ENCODE results near the gene ITM2C. TPM values are rescaled to one million over a fixed set of nuclear protein-coding genes. Genes with fewer than 3 reads are reported as not detected.
A peak's percentile ranks its signal among the peaks of the same experiment; 100 is the strongest.

The ITM2C gene
- total and polyA plus RNA-seq, 2 of the 8 experiments (the other 6 are each of a cell fraction or from before 2014, with no cell fraction given) = 362 to 742 TPM

DNA sequence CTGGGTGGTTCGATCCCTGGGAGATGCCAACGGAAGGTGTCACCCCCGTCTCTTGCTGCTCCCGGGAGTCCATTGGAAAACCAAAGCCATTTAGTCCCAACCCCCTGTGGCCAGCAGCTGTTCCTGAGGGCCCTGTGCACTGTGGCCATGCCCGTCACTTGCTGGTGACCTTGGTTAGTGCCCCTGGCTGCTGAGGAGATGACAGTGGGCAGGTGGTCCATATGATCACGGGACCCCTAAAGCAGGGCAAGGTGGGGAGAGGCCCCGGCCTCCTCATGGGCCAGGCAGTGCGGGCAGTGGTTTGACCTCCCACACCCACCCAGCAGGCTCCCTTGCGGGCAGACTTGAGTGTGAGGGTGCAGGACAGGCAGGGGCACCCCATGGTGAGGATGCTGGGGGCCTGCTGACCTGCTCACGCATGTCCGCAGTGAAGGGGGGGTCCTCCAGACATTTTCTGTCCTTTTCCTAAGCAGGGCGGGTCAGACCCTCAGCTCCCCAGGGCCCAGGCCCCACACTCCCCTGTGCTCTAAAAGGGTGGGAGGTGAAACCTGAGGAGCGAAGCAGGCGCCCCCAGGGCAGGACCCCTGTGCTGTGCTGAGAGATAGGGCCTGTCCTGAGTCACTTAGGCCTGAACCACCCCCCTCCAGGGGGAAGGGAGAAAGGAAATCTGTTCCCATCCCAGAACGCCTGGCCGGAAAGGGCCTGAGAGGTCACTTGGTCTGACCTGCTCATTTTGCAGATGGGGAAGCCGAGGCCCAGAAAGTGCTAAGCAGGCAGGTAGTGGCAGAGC is 6.8 kb downstream of the ITM2C start:
- H4K5ac ChIP-seq (ENCODE audit: insufficient read length, low read depth, low read length) = no peak overlapping the region
- 90% methylated on average over 17 of the region's 17 CpGs; no CpG with 5 or more reads in 1 of the 2 experiments for WGBS, 2 experiments (ENCODE audit: extremely low coverage in 1 of 2, insufficient coverage in 1 of 2, insufficient read length in 1 of 2, insufficient replicate concordance in 2 of 2, low coverage in 1 of 2, low lambda C conversion rate in 2 of 2, missing lambda C conversion rate in 1 of 2)
- no peak overlapping the region for H2BK120ac ChIP-seq (replicated peaks; ENCODE audit: low read depth, low read length)
- H2BK20ac ChIP-seq (ENCODE audit: low read length) = no peak overlapping the region
- H3K9me3 ChIP-seq (ENCODE audit: insufficient read depth in 2 of 2, low read depth in 1 of 2, low read length in 1 of 2) = no peaks in the 10 kb centered on the region
- H4K20me1 ChIP-seq (replicated peaks in 1 of 2; ENCODE audit: control insufficient read depth in 1 of 2, insufficient read depth in 2 of 2, low read length in 2 of 2) = peaks cover 2 to 29% of the 10 kb centered on the region in 2 experiments
- FAIRE-seq (no peak), DNase-seq (ENCODE audit: low read depth in 1 of 2, low spot score in 2 of 2) (no peak)
- no peak overlapping the region for H3K4me3 ChIP-seq (ENCODE audit: extremely low read depth in 1 of 4, insufficient read depth in 2 of 4, low read depth in 3 of 4, low read length in 4 of 4)
- no peak overlapping the region for H2BK15ac ChIP-seq (ENCODE audit: low read length)
- no peak overlapping the region for H3K56ac ChIP-seq (replicated peaks; ENCODE audit: insufficient read length, low read depth, low read length)
- peak overlapping the region; percentile 3; the same call in 1 of the 2 replicates for H3K18ac ChIP-seq (ENCODE audit: extremely low read depth, low read length)
- H3K23me2 ChIP-seq (ENCODE audit: low read depth, low read length) = peaks cover 6% of the 10 kb centered on the region
- POLR2A ChIA-PET (ENCODE audit: partially characterized antibody) = interaction anchor here (1.2 to 6.6 kb wide), 6 partner anchors 10 to 113 kb away, joined by 3 to 32 read pairs (median 11); no protein-coding TSS in a partner anchor
- H2BK5ac ChIP-seq (ENCODE audit: low read depth, low read length) = 0 out of 2 replicates have a peak overlapping the region, but pooled peaks have one; percentile 55
- peak overlapping the region; percentile 36; the same call in 1 of the 2 replicates for H4K8ac ChIP-seq (ENCODE audit: extremely low read depth, insufficient read depth, low read length)
- CTCF ChIA-PET (ENCODE audit: partially characterized antibody) = interaction anchor here (0.7 to 10.1 kb wide), 12 partner anchors 10 to 132 kb away, joined by 3 to 86 read pairs (median 4); no protein-coding TSS in a partner anchor
- peaks cover 9 to 36% (median 18%) of the 10 kb centered on the region in 4 experiments; a peak in 7 of 8 replicates for H3K36me3 ChIP-seq (ENCODE audit: control insufficient read depth in 2 of 4, insufficient read depth in 4 of 4, low read length in 3 of 4)
- no peak overlapping the region; the same call in 1 of the 2 replicates for H2AK5ac ChIP-seq (ENCODE audit: low read depth, low read length)
- TF ChIP-seq SIX5 (IDR thresholded peaks at IDR 0.05; ENCODE audit: low read depth, low read length) (no peak), YY1 (IDR thresholded peaks at IDR 0.05; ENCODE audit: low read depth, low read length) (no peak), SIN3A (conservative IDR thresholded peaks at IDR 0.05 in 1 of 2, IDR thresholded peaks at IDR 0.05 in 1 of 2; ENCODE audit: low read depth in 1 of 2, low read length in 2 of 2) (no peak), CBX5 (IDR thresholded peaks at IDR 0.05; ENCODE audit: low read depth, low read length) (no peak)
- H3K4me2 ChIP-seq (ENCODE audit: insufficient read depth in 1 of 2, low read depth in 2 of 2, low read length in 2 of 2) = peak overlapping the region in 1 of 2 experiments; percentile 94; a peak in 2 of 4 replicates
- no peak overlapping the region for H4K91ac ChIP-seq (replicated peaks; ENCODE audit: insufficient read length, low read length)
- peaks cover 40% of the 10 kb centered on the region for H3K79me1 ChIP-seq (ENCODE audit: low read depth, low read length)
- H3K23ac ChIP-seq (ENCODE audit: insufficient read length) = no peak overlapping the region
- H3K14ac ChIP-seq (ENCODE audit: insufficient read length) = no peak overlapping the region
- no peaks in the 10 kb centered on the region for H3K27me3 ChIP-seq (replicated peaks in 1 of 4; ENCODE audit: control insufficient read depth in 3 of 4, extremely low read depth in 1 of 4, insufficient read depth in 3 of 4, low read length in 3 of 4)
- H3K79me2 ChIP-seq (ENCODE audit: control insufficient read depth in 1 of 2, insufficient read depth in 2 of 2, low read length in 2 of 2) = peaks cover 16 to 80% of the 10 kb centered on the region in 2 experiments
- H3K4me1 ChIP-seq (replicated peaks in 1 of 4; ENCODE audit: control insufficient read depth in 3 of 4, insufficient read depth in 4 of 4, low read length in 3 of 4) = peaks cover 17 to 50% (median 45%) of the 10 kb centered on the region in 4 experiments
- no peak overlapping the region for H3K9ac ChIP-seq (replicated peaks in 1 of 4; ENCODE audit: extremely low read depth in 1 of 4, low read depth in 3 of 4, low read length in 3 of 4)
- no peak overlapping the region for H2BK12ac ChIP-seq (ENCODE audit: low read depth, low read length)
- H2AFZ ChIP-seq (ENCODE audit: low read length) = no peak overlapping the region
- no peak overlapping the region for H3K4ac ChIP-seq (replicated peaks; ENCODE audit: insufficient read length, low read depth, low read length)
- peak overlapping the region; percentile 23; the same call in 1 of the 2 replicates for H3K27ac ChIP-seq (ENCODE audit: low read depth, low read length)
